IMR-90 (cell line): ENCODE results near the gene HAO2. TPM values are rescaled to one million over a fixed set of nuclear protein-coding genes. Genes with fewer than 3 reads are reported as not detected.

Source experiments
- ATAC-seq: fragments of 200-7000 bp; cut with Tn5 transposase; 2 replicates; pipeline ENCODE4 v1.9.1; 2020; ENCODE audit warnings: low read depth, mild to moderate bottlenecking, moderate library complexity
- BruUV-seq: library from RNA; stranded (reverse); fragments of 400-500 nt; replicated peaks from 2 replicates; lab custom pipeline; 2021; lab: Mats Ljungman, UMichigan
- CTCF ChIA-PET: fragments of 300-600 bp; formaldehyde crosslinking; extraction: SDS; loops from one replicate; lab custom pipeline; 2021; ENCODE audit warnings: antibody characterized with exemption; lab: Yijun Ruan, JAX
- POLR2A ChIA-PET: fragments of 300-600 bp; sonication (Branson Sonifier 250); formaldehyde crosslinking; loops from one replicate; lab custom pipeline; 2022; ENCODE audit warnings: antibody characterized with exemption; ENCODE audit not compliant: unreplicated experiment; lab: Charles Lee
- DNase-seq: peaks from one replicate; pipeline ENCODE4 v3.0.0; 2013
- H2AFZ ChIP-seq: replicated peaks from 2 replicates; pipeline ENCODE3; 2013; ENCODE audit warnings: low read length, mild to moderate bottlenecking; ENCODE audit not compliant: poor library complexity
- H2AK5ac ChIP-seq: 2 replicates; pipeline ENCODE4 v1.6.1; 2013; ENCODE audit warnings: low read depth, low read length, inconsistent platforms
- H2AK9ac ChIP-seq: replicated peaks from 2 replicates; pipeline ENCODE3; 2013; ENCODE audit warnings: mild to moderate bottlenecking, low read depth, low read length, moderate library complexity; ENCODE audit not compliant: poor library complexity
- H2BK120ac ChIP-seq: 2 replicates; pipeline ENCODE4 v1.6.1; 2013; ENCODE audit warnings: low read depth, low read length, inconsistent platforms
- H2BK15ac ChIP-seq: 3 replicates; pipeline ENCODE4 v1.6.1; 2013; ENCODE audit warnings: low read depth, low read length, inconsistent platforms
- H2BK20ac ChIP-seq: 2 replicates; pipeline ENCODE4 v1.6.1; 2013; ENCODE audit warnings: low read depth, mild to moderate bottlenecking, inconsistent platforms, low read length, moderate library complexity
- H2BK5ac ChIP-seq: 2 replicates; pipeline ENCODE4 v1.6.1; 2013; ENCODE audit warnings: mild to moderate bottlenecking, low read depth, low read length, inconsistent platforms; ENCODE audit not compliant: poor library complexity, severe bottlenecking
- H3K14ac ChIP-seq: replicated peaks from 2 replicates; pipeline ENCODE4 v1.6.1; 2013; ENCODE audit warnings: low read depth, low read length, inconsistent platforms
- H3K18ac ChIP-seq: 2 replicates; pipeline ENCODE4 v1.6.1; 2013; ENCODE audit warnings: low read depth, low read length, control low read depth
- H3K23ac ChIP-seq: 2 replicates; pipeline ENCODE4 v1.6.1; 2013; ENCODE audit warnings: low read depth, low read length, inconsistent platforms
- H3K27ac ChIP-seq: 2 replicates; pipeline ENCODE4 v1.5.1; 2013; ENCODE audit warnings: mild to moderate bottlenecking, control low read depth, low read length; ENCODE audit not compliant: insufficient read depth
- H3K27me3 ChIP-seq: 2 replicates; pipeline ENCODE4 v1.6.1; 2013; ENCODE audit warnings: low read length; ENCODE audit not compliant: control insufficient read depth, insufficient read depth
- H3K36me3 ChIP-seq: 2 replicates; pipeline ENCODE4 v1.6.1; 2013; ENCODE audit warnings: low read length, mixed read lengths; ENCODE audit not compliant: control insufficient read depth, insufficient read depth
- H3K4ac ChIP-seq: 2 replicates; pipeline ENCODE4 v1.6.1; 2013; ENCODE audit warnings: low read depth, low read length, inconsistent platforms
- H3K4me1 ChIP-seq: 2 replicates; pipeline ENCODE4 v1.6.1; 2013; ENCODE audit warnings: low read length, mixed read lengths; ENCODE audit not compliant: control insufficient read depth, insufficient read depth
- H3K4me2 ChIP-seq: 2 replicates; pipeline ENCODE4 v1.6.1; 2013; ENCODE audit warnings: low read depth, mild to moderate bottlenecking, control low read depth, low read length, moderate library complexity
- H3K4me3 ChIP-seq: 2 replicates; pipeline ENCODE4 v1.5.1; 2013; ENCODE audit warnings: low read depth, mild to moderate bottlenecking, control low read depth, low read length, moderate library complexity; ENCODE audit not compliant: insufficient read depth
- H3K56ac ChIP-seq: 2 replicates; pipeline ENCODE4 v1.6.1; 2013; ENCODE audit warnings: low read length, inconsistent platforms; ENCODE audit not compliant: insufficient read depth; ENCODE audit errors: extremely low read depth
- H3K79me1 ChIP-seq, 2 experiments: 2 replicates each; pipeline ENCODE4 v1.6.1; 2013; ENCODE audit warnings: low read length in 2 of 2, inconsistent platforms in 1 of 2, low read depth in 1 of 2
- H3K9ac ChIP-seq: 2 replicates; pipeline ENCODE4 v1.6.1; 2013; ENCODE audit warnings: low read depth, low read length, control low read depth
- H3K9me1 ChIP-seq: 2 replicates; pipeline ENCODE4 v1.6.1; 2013; ENCODE audit warnings: low read length, inconsistent platforms; ENCODE audit not compliant: insufficient read depth
- H3K9me3 ChIP-seq: 2 replicates; pipeline ENCODE4 v1.6.1; 2013; ENCODE audit warnings: low read length; ENCODE audit not compliant: control insufficient read depth, insufficient read depth
- H4K20me1 ChIP-seq: 2 replicates; pipeline ENCODE4 v1.6.1; 2013; ENCODE audit warnings: low read length, inconsistent platforms; ENCODE audit not compliant: insufficient read depth
- H4K5ac ChIP-seq: 2 replicates; pipeline ENCODE4 v1.6.1; 2013; ENCODE audit warnings: mild to moderate bottlenecking, low read depth, low read length, control low read depth
- H4K8ac ChIP-seq, 2 experiments: 2 replicates each; pipeline ENCODE4 v1.6.1; 2013; ENCODE audit warnings: low read depth in 2 of 2, low read length in 2 of 2, control low read depth in 1 of 2, inconsistent platforms in 1 of 2
- H4K91ac ChIP-seq: 2 replicates; pipeline ENCODE4 v1.6.1; 2013; ENCODE audit warnings: low read depth, low read length, inconsistent platforms; ENCODE audit not compliant: insufficient read depth
- FOS ChIP-seq: fragments of 150-350 bp; IDR thresholded peaks from 2 replicates; pipeline ENCODE4 v1.6.1; 2016; ENCODE audit warnings: low read depth, low read length
- MXI1 ChIP-seq: IDR thresholded peaks from 2 replicates; pipeline ENCODE4 v1.6.1; 2012; ENCODE audit warnings: low read depth, mild to moderate bottlenecking, low read length, moderate library complexity, borderline replicate concordance
- RAD21 ChIP-seq: IDR thresholded peaks from 2 replicates; pipeline ENCODE4 v1.6.1; 2012; ENCODE audit warnings: low read length, improper control_type of control experiment
- SMC3 ChIP-seq: fragments of 150-350 bp; IDR thresholded peaks from 2 replicates; pipeline ENCODE4 v1.6.1; 2016; ENCODE audit warnings: low read depth, mild to moderate bottlenecking, antibody characterized with exemption, low read length, moderate library complexity
- WGBS, 2 experiments: methylation state at CpG; one replicate each; pipeline versions ENCODE4 v1.1.5 to v1.1.7; 2013; ENCODE audit warnings: missing lambda C conversion rate in 2 of 2; ENCODE audit not compliant: insufficient read length in 1 of 2; ENCODE audit errors: extremely low coverage in 2 of 2; 5-methylcytosine and 5-hydroxymethylcytosine counted together
- dilution Hi-C: fragments of 300-500 bp; cut with HindIII; formaldehyde crosslinking; loops from one replicate; pipeline ENCODE4 v1.14.3; 2018; ENCODE audit warnings: low sequenced_read_pairs; ENCODE audit not compliant: unreplicated experiment
- in situ Hi-C: fragments of 300-500 bp; cut with MboI; formaldehyde crosslinking; loops from 3 replicates; pipeline ENCODE4 v1.14.3; 2019; ENCODE audit warnings: low sequenced_read_pairs, inconsistent platforms, mixed read lengths
- intact Hi-C: fragments of 100-400 bp; cut with micrococcal nuclease; formaldehyde crosslinking; loops from 2 replicates; pipeline ENCODE4 v1.10.0; 2022
- polyA plus RNA-seq, 3 experiments: library from polyadenylated mRNA; depleted of rRNA; stranded (reverse); fragments of >200 nt; gene quantifications; 2 replicates each; pipeline ENCODE4 v1.2.3, GENCODE V29; 2012; ENCODE audit warnings: low replicate concordance in 1 of 3
- total RNA-seq: library from RNA; depleted of rRNA; stranded (reverse); fragments of >200 nt; gene quantifications from 2 replicates; pipeline ENCODE4 v1.2.3, GENCODE V29; 2012

Gene HAO2
- total and polyA plus RNA-seq, 2 of the 4 experiments (the other 2 are of a cell fraction): not detected

DNA sequence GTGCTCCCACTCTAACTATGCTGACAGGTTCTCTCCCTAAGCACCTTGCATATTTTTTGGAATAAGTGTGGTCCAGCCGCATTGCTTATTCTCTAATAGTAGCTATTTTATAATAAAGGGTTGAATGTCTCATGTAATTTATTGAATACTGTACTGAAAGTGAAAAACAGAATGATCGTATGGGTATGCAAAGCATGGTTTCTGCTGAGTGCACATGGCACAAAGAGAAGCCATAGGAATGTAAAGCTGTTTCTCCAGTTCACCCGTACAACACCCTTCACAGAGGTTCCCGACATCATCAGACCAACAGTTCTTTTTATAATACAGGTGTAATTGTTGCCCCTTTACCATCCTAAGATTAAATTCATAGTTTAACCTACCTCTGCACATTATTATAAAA lies 8.9 kb upstream of the HAO2 start:
- intact Hi-C loops: no loop called here
- POLR2A ChIA-PET: no interaction called here

More for the DNA sequence above, 8.9 kb upstream of the HAO2 start:
- H3K79me1 ChIP-seq: no peaks in the 10 kb centered on the region
- H3K4me2 ChIP-seq: no peak overlapping the region
- H3K9me1 ChIP-seq: no peaks in the 10 kb centered on the region
- BruUV-seq: no TSS peak
- no peaks in the 10 kb centered on the region for H3K9me3 ChIP-seq
- H4K20me1 ChIP-seq: no peaks in the 10 kb centered on the region
- no peak overlapping the region for H3K14ac ChIP-seq
- H4K91ac ChIP-seq: no peak overlapping the region
- H3K18ac ChIP-seq: no peak overlapping the region
- CTCF ChIA-PET: no interaction called here
- no peak overlapping the region for H4K8ac ChIP-seq
- TF ChIP-seq MXI1: no peak
- TF ChIP-seq SMC3: no peak
- TF ChIP-seq RAD21: no peak
- no peak for TF ChIP-seq FOS
- no peak overlapping the region for H2AK5ac ChIP-seq
- H2AFZ ChIP-seq: no peak overlapping the region
- H3K4me3 ChIP-seq: no peak overlapping the region
- H4K5ac ChIP-seq: no peak overlapping the region
- no peak overlapping the region for H3K27ac ChIP-seq
- no peak overlapping the region for H2BK120ac ChIP-seq
- no peak overlapping the region for H2BK5ac ChIP-seq
- ATAC-seq (no peak), DNase-seq (no peak)
- H2AK9ac ChIP-seq: no peak overlapping the region
- dilution Hi-C loops (no loop called here), in situ Hi-C loops (loop anchor here (10.0 to 25.0 kb wide), 2 partner anchors 85 to 1197 kb away; no protein-coding TSS in a partner anchor)
- H2BK15ac ChIP-seq: no peak overlapping the region
- no peak overlapping the region for H3K56ac ChIP-seq
- no peaks in the 10 kb centered on the region for H3K4me1 ChIP-seq
- WGBS, 2 experiments: no CpG with 5 or more reads among the region's 4 CpGs
- no peak overlapping the region for H3K23ac ChIP-seq
- no peaks in the 10 kb centered on the region for H3K36me3 ChIP-seq
- H3K9ac ChIP-seq: no peak overlapping the region
- H3K4ac ChIP-seq: no peak overlapping the region
- H2BK20ac ChIP-seq: no peak overlapping the region
- no peaks in the 10 kb centered on the region for H3K27me3 ChIP-seq
